ENCODE measurements around the gene RALGDS.

Gene RALGDS

GRCh38 chr9:133134388-133135145, 13.5 kb upstream of the RALGDS start:
- DNase-seq (ENCODE audit: low read depth in 3 of 3): no peak

- DNase-seq (ENCODE audit: low read depth in 3 of 3): peak in 2 of 3 experiments; percentile 65 to 70
Measured at GRCh38 chr9:133133681-133134387, 12.8 kb upstream of the RALGDS start.

- DNase-seq (ENCODE audit: low read depth in 3 of 3): no peak
Measured at GRCh38 chr9:133132174-133132573, 11.1 kb upstream of the RALGDS start.

- no peak for DNase-seq (ENCODE audit: low read depth in 3 of 3)
Measured at GRCh38 chr9:133131506-133131905, 10.5 kb upstream of the RALGDS start.

- DNase-seq (ENCODE audit: low read depth in 3 of 3): no peak
Measured at GRCh38 chr9:133130685-133131244, 9.7 kb upstream of the RALGDS start.

- DNase-seq (ENCODE audit: low read depth in 3 of 3): no peak
Measured at GRCh38 chr9:133129001-133129795, 8.2 kb upstream of the RALGDS start.

- DNase-seq (ENCODE audit: low read depth in 3 of 3): no peak
Measured at GRCh38 chr9:133128152-133128551, 7.1 kb upstream of the RALGDS start.

- DNase-seq (ENCODE audit: low read depth in 3 of 3): no peak
Measured at GRCh38 chr9:133127340-133127981, 6.4 kb upstream of the RALGDS start.

- DNase-seq (ENCODE audit: low read depth in 3 of 3): no peak
Measured at GRCh38 chr9:133126697-133127339, 5.8 kb upstream of the RALGDS start.

GRCh38 chr9:133125941-133126696, 5.1 kb upstream of the RALGDS start:
- no peak for DNase-seq (ENCODE audit: low read depth in 3 of 3)

- no peak for DNase-seq (ENCODE audit: low read depth in 3 of 3)
Measured at GRCh38 chr9:133124907-133125275, 3.9 kb upstream of the RALGDS start.

- DNase-seq (ENCODE audit: low read depth in 3 of 3): no peak
Measured at GRCh38 chr9:133124123-133124906, 3.3 kb upstream of the RALGDS start.

- no peak for DNase-seq (ENCODE audit: low read depth in 3 of 3)
Measured at GRCh38 chr9:133122935-133123611, 2.0 kb upstream of the RALGDS start.

GRCh38 chr9:133122605-133122934, 1.5 kb upstream of the RALGDS start:
- DNase-seq (ENCODE audit: low read depth in 3 of 3): no peak

- DNase-seq (ENCODE audit: low read depth in 3 of 3): no peak
Measured at GRCh38 chr9:133121915-133122550, 993 bp upstream of the RALGDS start.

- DNase-seq (ENCODE audit: low read depth in 3 of 3): peak in 1 of 3 experiments; percentile 36
Measured at GRCh38 chr9:133120501-133121197, 391 bp downstream of the RALGDS start.

- no peak for DNase-seq (ENCODE audit: low read depth in 3 of 3)
Measured at GRCh38 chr9:133119846-133120500, 1.1 kb downstream of the RALGDS start.

Data from stimulated activated CD4-positive, alpha-beta T cell treated with anti-CD3 and anti-CD28 coated beads, TNF-alpha, amount 100 ng/mL, for 4 hours (primary cell).